Stimulated activated CD4-positive, alpha-beta T cell treated with anti-CD3 and anti-CD28 coated beads, Interleukin-1b, Interleukin-23, amount 100 ng/mL, for 4 hours (primary cell): ENCODE results near the gene TXNL4A.

Experiments used
- DNase-seq, 2 donors: peaks; one replicate each; pipeline ENCODE4 v3.0.0-alpha.2; 2020; ENCODE audit warnings: low read depth in 2 of 2

Gene TXNL4A

DNA sequence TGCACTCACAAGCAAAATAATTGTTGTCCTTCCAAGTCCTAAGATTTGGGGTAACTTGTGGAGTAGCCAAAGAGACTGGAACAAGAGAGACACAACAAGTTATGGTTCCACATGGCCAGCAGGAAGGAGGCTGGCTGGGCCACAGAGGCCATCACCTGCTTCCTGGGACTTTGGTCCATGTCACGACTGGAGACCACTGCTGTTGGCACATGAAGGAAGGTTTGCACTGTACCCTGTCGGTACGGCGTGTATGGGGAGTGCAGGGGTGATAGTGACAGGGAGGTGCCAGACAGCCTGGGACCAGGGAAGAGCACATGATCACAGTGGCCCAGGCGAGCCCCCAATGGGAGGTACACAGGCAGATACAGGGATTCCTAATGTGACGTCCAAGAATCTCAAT is 52.4 kb downstream of the TXNL4A start:
- no peak for DNase-seq

DNA sequence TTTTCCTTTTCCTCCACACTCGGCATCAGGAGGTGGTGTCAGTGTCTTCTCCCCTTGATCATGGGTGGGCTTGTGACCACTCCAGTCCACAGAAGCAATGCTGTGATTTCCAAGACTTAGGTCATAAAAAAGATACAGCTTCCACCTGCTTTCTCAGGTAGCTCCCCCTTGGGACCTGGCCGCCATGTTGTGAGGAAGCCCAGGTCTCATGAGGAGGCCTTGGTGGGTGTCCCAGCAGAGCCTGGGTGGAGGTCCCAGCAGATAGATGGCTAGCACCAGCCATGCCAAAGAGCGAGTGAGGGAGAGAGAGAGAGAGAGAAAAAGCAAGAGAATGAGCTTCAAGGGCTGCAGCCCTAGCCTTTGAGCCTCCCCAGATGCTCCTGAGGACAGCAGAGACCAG is 52.9 kb downstream of the TXNL4A start:
- DNase-seq: no peak

DNA sequence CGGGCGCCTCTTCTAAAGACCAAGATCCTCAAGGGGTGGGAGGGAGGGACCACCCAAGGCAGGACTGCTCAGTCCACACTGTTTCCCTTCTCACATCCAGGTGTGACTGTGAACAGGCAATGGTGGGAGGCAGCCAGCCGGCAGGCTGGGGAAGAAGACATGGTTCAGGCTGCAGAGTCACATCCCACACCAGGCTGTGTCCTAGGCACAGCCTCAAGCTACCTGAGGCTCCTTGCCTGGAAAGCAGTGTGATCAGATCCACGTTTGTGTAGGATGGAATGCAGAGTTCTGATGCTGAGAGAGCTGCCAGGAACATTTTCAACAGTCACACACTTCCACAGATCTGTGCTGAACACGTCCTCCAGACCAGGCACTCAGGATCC is 53.3 kb downstream of the TXNL4A start:
- DNase-seq: no peak

DNA sequence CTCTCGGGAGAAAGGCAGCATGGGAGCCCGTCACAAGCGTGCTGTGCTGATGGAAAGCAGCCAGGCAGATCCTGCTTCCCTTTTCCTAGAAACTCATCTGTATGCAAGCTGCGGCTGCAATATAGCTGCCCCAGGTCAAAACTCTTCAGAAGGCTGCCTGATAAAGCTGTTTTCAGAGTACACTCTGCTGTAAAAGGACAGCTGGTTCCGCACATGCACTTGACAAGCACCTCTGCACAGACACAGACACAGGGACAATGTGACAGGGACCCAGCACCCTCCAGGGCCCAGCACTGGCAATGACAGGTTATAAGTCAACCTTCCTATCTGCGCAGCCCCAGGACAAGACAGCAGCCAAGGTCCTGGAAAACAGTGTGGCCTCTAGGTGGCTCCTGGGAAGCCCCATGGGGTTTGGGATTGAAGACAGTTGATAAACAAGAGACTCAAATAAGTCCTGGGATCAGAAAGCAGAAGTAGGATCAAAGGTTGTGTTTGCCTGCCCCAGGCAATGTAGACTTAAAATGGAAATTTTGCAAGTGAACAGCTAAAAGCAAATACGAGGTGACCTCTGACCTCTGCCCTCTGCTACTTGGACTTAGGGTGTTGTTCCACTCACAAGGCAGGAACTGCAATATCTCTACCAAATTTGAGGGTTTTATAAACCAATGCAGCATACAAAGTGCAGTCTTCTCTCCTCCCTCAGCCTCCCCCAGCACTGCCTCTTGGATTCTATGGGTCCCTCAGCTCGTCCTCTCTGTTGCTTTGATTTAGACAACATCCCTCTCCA is 53.9 kb downstream of the TXNL4A start:
- DNase-seq: no peak

DNA sequence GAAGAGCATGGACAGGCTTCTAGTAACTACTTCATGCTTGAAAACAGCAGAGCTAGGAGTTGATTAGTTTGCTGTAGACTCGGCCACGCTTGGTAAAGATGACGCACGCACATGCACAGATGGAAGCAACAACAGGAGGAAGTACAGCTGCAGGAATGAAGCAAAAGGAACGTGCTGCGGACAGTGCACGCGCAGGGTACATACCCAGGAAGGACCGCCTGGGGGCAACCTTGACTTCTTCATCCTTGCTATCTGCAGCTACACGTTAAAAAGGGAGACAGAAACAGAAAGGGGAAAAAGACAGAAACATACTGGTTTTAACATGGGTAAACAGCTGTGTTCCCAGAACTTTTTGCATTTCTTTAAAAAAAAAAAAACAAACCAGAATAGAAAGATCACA is 54.6 kb downstream of the TXNL4A start:
- no peak for DNase-seq

DNA sequence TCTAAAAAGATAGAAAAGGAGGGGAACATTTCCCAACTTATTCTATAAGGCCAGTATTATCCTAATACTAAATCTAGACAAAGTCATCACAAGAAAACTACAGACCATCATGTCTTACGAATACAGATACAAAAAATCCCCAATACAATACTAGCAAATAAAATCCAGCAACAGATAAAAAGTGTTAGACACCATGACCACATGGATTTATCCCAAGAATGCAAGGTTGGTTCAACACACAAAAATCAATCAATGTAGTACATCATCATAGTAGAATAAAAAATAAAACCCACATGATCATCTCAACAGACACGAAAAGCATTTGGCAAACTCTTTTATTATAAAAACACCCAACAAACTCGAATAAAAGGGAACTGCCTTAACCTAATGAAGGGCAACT is 55.5 kb downstream of the TXNL4A start:
- DNase-seq: no peak

DNA sequence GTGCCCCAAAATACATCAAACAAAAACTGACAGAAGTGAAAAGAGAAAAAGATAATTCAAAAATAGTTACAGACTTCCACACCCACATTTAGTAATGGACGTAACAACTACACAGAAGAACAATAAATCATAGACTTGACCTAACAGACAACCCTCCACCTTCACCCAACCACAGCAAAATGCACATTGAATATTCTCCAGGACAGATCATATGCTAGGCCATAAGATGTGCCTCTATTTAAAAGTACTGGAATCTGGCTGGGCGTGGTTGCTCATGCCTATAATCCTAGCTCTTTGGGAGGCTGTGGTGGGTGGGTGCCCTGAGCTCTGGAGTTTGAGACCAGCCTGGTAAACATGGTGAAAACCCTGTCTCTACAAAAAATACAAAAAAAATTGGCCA is 56.9 kb downstream of the TXNL4A start:
- no peak for DNase-seq

DNA sequence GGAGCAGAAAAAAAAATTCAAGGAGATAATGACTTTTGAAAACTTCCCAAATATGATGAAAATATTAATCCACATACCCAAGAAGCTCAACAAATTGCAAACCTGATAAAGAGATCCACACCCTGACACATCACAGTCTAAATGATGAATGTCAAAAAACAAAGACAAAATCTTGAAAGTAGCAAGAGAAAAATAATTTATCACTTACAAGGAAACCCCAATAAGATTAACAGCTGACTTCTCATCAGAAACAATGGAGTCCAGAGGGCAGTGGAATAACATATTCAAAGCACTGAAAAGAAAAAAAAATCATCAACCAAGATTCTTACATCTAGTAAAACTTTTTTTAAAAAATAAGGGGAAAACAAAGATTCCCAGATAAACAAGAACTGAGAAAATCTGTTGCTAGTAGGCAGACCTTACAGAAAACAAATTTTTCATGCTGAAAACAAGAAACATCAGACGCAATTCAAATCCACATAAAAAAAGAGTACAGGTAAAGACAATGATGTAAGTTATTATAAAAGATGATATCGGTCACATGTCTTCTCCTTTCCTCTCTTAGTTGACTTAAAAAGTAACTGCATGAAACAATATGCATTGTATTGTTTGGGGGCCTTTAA is 58.2 kb downstream of the TXNL4A start:
- no peak for DNase-seq

DNA sequence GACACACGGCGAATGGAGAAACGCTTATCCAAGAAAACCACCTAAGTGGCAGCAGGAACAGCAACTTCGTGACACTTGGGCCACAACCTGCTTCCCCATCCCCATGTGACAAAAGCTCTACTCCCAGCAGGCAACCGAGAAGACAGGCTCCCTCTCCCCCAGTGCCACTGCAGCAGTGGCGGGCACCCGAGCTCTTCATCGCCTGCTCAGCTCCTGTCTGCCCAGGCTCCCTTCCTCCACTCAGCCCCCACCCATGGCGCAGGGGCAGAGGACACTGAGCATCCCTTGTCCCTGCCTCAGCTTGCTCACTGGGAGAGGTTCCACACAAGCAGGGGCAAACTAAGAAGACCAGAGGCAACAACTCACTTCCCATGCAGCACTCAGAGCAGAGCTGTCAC is 59.8 kb downstream of the TXNL4A start:
- no peak for DNase-seq

DNA sequence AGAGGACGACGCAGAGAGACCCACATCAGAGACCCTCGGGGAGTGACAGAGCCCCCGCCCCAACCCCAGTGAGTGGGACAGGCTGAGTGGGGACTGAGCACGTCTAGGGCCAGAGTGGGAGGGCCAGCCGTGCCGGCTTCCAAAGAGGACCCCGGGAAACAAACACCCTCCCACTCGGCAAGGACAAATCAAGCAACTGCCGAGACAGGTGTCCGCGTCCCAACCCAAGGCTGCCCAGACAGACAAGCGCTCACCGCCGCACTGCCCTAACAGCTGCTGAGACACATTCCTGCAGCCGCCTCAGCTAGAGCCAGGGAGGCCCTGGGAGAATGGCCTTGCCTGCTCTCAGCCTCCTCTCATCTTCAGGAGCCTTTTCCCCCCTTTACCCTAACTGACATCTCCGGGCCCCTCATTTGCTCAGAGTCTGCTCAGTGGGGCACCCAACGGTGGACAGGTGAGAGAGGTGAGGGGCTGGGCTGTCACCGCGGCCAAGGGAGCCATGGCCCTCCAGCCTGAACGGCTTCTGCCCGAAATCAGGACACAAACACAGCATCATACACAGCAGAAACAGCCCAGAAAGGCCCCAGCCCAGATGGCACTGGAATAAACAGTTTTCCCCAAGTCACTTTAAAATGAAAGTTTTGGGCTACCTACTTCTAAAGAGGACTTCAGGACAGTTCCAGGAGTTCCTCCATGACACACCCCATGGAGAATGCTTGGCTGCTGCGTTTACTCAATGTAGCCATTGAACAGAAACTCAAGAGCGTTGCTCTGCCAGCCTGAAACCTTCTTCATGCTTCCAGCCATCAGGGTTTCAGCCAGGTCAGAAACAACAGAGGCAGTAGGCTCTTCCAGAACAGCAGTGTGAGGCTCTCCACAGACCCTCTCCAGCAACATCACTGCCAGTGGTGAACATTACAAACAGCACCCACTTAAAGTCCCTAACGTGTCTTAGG is 60.5 kb downstream of the TXNL4A start:
- no peak for DNase-seq

DNA sequence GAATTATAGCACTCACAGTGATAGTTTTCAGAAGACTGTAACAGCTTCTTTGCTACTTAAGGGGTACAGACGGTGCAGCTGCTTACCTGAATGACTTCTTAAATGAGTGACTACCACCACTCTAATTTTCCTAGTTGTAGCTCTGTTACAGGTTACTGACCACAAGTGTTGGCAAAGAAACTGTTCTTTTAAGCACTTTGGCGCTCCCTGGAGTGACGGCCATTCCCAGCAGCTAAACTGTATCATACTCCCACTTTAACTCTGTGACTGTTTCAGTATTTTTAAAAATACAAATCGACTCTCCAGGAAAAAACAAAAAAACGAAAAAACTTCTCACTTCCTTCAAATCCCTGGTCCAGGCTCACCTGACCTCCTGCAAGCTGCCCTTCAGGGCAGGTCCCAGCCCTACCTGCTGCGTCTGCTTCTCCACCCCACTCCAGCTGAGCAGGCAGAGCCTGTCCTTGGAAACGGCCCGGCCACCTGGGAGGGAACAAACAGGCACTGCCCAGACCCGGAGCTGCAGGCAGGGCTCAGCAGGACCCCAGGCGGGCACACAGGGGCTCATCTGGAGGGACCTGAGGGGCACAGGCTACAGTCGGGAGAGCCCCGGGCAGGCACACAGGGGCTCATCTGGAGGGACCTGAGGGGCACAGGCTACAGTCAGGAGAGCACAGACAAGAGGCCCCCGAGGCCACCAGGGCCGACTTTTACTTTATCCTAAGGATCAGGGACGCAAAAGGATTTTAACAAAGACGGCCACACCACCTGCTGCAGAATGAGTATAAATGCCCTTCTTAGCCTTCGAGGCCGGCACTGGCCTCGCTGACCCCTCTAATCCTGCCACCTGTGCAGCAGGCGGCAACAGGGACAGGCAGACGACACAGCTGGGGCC is 61.4 kb downstream of the TXNL4A start:
- DNase-seq: no peak

DNA sequence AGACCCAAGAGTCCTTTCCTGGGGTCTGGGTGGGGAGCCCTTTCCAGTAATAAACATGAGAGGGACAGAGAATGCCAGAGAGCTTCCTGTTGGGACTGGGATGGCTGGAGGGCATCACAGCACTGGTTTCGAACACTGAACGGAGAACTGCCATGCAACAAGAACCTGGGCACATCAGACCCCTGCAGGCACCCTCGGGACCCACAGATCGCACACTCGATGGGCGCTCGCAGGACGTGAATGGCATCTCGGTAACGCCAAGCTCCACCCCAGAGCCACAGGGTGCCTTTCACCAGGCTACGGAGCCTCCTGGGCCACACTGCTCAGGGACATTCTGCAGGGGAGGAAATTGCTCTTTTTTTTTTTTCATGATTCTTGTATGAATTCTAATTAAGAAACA is 62.1 kb downstream of the TXNL4A start:
- no peak for DNase-seq

DNA sequence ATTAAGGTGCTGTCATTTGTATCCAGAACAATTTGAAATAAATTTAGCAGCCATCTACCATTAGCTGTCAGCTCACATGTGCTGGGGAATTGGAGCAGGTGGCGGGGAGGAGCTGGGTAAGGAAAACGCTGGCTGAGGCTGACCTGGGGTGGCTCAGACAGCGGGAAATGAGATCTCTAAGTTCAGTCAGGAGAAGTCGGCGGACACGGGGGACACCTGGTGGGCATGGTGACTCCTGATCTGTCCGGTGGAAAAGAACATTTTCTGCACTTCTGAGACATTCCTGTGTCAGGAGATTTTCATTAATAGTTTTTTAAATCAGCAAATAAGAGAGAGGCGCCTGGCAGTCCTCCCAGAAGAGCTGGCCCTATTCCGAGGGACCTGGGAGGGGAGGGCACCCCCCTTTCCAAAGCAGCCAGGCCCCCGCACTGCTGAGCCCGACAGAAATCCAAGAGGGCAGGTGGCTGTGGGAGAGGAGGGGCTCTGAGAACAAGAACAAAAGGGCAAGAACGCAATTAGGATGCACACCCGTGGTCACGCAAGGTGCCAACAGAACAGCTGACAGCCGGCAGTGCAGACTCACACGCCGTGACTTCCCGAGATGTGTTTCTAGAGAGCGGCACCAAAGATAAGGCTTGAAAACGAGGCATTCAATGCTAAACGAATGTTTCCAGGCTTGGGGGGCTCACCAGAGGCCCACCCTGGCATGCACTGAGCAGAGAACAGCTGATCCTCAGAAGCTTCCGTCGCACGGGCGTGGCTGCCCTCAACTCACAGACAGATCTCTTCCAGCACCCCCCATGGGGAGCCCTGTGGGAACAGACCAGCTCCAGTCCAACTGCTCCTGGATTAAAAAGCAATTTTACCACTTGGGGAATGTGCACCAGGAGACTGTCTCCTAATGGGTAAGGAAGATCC is 63.3 kb downstream of the TXNL4A start:
- DNase-seq: no peak

DNA sequence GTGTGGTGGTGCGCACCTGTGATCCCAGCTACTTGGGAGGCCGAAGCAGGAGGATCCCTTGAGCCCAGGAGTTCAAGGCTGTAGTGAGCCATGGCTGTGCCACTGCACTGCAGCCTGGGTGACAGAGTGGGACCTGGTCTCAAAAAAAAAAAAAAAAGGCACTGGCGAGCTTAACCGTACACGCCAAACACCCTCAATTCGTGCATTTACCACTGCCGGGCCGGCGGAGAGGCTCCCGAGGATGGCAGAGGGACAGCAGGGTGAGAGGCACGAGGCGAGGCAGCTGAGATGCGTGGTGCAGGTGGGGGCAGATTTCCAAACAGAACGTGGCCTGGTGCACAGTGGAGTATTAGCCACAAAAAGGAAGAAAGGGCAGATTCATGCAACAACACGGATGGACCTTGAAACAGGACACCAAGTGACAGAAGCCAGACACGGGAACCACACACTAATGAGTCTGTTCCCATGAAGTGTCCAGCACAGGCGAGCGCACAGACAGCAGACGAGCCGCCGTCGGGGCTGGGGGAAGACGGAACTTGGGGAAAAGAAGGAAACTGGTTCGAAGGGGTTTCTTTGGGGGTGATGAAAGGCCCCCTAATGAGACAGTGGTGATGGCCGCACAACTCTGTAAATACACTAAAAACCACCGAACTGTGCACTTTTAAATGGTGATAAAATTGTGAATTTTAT is 64.3 kb downstream of the TXNL4A start:
- no peak for DNase-seq

DNA sequence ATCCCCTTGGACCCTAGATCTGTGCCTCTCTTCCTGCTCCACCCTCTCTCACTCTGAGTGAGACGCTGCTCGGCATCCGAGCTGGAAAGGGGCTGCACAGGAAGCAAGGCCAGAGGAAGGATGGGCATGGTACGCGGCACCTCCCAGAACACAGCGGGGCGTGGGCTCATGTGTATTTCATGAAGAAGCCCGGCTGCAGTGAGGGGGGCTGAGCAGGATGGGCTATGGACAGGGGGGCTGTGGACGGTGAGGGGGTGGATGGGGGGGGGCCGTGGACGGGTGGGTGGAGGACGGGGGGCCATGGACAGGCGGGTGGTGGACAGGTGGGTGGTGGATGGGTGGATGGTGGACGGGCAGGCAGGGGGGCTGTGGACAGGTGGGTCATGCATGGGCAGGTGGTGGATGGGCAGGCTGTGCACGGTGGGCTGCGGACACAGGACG is 65.4 kb downstream of the TXNL4A start:
- DNase-seq: no peak

DNA sequence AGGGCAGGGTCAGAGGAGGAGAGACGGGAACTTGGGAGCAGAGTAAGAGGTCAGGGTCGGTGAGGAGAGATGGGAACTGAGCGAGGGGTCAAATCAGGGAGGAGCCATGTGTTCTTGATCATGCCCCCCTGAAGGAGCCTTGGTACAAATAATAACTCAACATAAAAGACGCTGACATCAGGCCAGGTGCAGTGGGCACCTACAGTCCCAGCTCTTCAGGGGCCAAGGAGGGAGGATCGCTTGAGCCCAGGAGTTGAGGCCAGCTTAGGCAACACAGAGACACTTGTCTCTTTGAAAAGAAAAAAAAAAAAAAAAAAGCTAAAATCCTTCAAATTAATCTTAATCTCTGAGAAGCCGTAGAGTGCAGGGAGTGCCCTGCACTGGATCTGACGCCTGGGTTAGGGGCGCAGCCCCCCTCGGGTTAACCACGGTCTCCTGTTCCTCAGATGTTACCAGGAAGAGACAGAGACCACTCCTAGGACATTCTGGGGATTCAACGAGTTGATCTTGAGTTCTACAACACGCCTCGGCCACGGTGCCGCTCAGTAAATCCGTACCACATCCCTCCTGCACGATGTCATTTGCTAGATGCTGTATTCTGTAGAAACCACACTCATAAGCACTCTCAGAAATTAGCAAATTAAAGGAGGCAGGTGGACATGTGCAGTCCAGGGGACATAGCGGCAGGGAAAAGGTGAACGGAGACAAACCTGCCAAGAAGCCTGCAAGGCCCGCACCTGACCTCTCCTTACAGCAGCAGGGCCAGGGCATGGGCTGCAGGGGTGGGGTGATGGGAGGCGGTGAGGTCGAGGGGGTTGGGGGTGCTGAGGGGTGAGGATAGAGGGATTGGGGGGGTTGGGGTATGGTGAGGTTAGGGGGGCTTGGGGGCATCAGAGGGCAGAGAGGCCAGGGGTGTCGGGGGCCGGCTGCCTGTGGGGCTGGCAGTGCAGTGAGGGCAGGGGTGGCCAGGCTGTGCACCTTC is 66.1 kb downstream of the TXNL4A start:
- no peak for DNase-seq
